ENCODE results near the gene PRKAG1.
A peak's percentile ranks its signal among the peaks of the same experiment; 100 is the strongest.

The PRKAG1 gene

DNA sequence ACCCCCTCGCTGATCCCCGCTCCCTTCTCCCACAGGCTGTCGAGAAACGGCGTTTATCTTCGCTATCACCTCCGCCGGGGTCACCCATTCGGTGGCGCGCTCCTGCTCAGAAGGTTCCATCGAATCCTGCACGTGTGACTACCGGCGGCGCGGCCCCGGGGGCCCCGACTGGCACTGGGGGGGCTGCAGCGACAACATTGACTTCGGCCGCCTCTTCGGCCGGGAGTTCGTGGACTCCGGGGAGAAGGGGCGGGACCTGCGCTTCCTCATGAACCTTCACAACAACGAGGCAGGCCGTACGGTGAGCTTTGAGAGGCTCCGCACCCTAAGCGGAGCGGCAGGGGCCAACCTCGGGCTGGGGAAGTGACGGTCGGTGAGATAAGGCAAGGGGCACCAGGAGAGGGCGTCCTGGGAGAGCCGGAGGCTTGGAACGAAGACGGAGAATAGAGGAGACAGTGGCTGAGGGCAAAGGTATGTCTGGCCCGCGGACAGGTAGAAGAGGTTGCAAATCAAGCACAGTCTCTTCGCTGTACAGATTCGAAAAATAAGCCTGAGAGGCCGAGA lies 38.1 kb downstream of the PRKAG1 start:
- no peak for DNase-seq

DNA sequence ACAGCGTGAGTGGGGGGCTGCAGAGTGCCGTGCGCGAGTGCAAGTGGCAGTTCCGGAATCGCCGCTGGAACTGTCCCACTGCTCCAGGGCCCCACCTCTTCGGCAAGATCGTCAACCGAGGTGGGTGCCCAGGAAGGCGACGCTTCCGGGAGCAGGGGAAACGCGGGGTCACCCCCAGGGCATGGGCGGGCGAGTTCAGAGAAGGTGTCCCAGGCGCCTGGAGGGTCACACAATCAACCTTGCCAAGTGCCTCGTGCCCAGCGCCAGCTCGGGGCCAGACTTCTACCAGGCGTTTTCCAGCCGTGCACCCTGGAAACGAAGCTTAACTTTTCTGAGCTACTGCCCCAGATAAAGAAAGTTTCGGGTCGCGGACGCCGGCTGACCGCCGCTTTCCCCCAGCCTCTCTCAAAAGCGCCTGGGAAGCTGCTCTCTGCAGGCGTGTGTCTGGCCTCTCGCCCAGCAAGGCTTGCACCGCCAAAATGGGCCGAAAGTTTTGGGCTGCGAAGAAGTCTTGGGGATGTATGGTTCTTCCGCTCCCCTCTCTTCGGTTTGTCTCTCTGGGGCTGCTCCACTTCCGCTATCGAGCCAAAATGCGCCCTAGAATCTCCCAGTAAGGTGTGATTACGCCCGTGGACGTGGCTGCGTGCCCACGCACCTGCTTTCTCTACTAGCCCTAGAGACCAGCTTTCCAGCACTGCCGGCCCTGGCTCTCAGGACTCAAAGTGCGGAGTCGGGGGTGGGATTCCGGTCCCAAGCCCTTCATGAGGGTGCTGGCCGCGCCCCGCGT lies 38.8 kb downstream of the PRKAG1 start:
- no peak for DNase-seq

DNA sequence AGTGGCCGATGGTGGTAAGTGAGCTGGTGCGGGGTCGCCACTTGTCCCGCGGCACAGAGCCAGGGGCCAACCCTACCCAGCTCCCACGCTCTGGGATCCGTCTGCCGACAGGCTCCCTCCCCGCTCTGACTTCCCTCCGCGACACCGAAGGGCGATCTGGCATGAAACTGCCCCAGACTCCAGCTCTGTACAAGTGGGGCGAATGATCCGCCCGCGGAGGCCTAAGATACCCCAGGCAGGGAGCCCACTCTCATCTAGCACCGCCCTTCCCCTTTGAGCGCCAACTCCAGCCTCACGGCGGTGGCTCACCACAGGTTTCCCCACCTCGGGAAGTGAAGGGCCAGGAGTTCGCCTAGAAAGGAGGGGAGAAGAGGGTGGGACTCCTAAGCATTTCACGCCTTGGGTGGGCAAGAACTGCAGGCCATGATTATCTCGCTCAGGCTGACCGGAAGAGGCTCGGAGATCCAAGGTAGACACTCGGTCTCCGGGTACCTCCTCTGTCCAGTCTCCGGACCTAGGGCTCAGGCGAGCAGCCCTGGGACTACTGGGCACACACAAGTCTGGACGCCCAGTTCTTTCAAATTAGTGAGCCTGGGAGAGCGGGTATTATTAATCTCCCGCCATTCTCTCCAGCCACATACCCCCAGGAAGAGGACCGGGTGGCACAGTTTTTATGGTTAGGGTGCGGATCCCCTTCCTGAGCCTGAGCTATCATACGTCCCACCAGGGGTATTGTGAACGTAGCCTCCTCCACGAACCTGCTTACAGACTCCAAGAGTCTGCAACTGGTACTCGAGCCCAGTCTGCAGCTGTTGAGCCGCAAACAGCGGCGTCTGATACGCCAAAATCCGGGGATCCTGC lies 39.6 kb downstream of the PRKAG1 start:
- DNase-seq, result no peak

DNA sequence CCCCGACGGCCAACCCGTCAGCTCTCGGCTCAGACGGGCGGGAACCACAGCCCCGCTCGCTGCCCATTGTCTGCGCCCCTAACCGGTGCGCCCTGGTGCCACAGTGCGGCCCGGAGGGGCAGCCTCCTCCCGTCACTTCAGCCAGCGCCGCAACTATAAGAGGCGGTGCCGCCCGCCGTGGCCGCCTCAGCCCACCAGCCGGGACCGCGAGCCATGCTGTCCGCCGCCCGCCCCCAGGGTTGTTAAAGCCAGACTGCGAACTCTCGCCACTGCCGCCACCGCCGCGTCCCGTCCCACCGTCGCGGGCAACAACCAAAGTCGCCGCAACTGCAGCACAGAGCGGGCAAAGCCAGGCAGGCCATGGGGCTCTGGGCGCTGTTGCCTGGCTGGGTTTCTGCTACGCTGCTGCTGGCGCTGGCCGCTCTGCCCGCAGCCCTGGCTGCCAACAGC lies 40.3 kb downstream of the PRKAG1 start, which contains the start of gene WNT1:
Gene WNT1, plus strand, starts transcription at position 32 of the 450 bp plus-strand sequence. Its CDS starts 329 bp downstream, at position 361.
- no peak for DNase-seq

DNA sequence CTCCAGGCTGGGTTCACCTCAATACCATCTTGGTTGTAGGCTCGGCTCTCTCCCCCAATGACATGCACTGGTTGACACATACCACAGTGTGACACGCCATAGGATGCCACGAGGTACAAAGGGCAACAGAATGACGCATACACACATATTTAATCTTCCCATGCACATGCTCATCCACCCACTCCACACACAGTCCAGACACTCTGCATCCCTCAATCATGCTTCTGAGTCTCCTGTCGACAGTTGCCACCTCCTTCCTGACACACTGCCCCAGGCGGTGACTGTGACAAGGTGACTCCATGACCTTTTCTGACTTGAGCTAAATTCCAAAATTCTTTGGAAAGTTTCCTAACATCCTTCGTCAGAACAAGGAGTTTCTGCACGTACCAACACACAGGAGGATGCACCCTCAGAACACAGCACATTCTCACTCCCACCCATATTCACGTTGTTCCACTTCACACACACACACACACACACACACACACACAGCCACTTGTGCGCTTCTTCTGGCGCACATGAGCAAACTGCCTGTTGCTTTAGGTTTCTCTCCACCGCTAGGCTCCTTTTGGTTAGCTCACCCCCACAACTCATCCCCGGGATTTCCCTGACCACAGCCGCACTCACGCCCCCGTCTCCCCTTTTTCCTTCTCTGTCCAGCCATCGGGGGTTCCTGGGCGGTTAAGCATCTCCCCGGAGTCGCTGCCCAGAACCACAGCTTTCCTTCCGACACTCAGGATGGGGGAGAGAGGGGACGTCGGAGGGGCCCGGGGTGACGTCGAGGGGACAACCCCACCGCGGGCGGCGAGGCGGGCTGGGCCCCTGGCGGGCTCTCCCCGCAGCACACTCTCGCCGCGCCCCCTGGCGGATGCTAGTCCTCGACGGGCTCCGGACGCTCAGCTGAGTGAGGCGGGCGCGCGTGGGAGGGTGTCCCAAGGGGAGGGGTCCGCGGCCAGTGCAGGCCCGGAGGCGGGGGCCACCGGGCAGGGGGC lies 41.0 kb downstream of the PRKAG1 start:
- DNase-seq, result peak; percentile 64

DNA sequence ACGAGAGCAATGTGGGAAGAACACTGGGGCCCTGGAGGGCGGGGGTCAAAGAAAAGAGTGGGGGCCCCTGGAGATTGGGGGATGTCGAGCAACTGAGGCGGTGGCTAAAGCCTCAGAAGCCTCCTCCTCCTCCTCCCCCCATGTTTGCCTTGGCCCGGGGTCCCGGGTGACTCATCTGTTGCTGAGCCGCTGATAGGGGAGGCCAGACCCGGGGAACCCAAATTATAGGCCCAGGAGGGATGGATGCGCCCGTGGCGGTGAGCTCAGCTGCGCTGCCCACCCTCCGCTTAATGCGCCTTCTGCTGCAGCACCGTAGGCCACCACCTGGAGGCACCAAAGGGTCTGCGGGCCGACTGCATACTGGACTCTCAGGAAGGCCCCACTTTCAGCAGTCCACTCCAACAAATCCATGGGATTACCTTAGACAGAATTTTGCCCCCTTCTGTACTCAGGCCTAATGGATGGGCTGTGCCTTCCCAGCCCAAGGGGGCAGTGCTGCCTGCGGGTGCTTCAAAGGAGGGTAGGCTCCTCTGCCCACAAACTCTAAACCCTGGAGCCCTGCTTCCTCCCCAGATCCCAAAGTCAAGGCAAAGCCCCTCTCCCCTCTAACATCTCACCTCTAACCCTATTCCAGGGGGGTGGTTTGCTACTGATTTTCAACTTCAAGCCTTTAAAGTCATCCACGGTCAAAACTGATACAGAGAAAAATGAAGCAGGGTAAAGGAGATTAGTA lies 44.5 kb downstream of the PRKAG1 start:
- DNase-seq, result no peak

DNA sequence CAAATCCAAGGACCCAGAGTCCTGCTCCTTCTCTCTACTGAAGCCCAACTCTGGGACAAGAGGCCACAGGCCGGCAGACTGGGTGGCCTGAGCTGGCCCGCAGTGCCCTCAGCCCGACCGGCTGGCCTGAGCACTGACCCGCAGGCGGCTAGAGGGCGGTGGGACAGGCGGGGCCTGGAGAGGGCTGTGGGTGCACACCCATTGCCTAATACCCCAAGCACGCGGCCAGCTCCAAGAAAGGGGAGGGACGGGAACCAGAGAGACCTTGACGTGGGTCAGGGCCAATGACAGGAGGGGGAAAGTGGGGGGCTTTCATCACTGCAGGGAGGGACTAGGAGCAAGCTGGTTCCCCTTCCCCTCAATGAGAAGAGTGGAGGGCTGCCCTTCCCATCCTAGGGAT lies 45.0 kb downstream of the PRKAG1 start:
- DNase-seq, result no peak

DNA sequence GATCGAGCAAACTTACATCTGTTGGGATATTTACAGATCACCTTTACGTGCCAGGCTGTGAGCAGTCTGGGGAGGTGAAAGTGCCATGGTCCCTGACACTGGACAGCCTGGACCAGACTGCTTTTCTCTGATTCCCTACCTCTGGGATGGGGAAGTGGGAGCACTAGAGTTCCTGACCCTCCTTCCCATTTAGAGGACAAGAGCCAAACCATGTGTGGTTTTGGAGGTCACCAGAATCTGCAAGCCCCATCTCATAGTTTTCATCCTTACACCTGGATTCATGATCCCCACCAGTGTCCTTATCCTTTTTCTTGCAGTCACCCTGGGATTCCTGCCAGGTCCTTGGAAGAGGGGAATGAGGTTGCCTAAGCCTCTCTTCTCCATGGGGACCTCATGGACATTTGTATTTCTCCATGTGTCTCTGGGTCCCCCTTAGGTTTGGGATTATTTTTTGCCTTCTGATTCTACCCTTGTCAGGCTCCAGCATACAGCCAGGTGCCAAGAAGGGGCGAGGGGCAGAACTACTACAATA lies 45.6 kb downstream of the PRKAG1 start:
- DNase-seq, result no peak

DNA sequence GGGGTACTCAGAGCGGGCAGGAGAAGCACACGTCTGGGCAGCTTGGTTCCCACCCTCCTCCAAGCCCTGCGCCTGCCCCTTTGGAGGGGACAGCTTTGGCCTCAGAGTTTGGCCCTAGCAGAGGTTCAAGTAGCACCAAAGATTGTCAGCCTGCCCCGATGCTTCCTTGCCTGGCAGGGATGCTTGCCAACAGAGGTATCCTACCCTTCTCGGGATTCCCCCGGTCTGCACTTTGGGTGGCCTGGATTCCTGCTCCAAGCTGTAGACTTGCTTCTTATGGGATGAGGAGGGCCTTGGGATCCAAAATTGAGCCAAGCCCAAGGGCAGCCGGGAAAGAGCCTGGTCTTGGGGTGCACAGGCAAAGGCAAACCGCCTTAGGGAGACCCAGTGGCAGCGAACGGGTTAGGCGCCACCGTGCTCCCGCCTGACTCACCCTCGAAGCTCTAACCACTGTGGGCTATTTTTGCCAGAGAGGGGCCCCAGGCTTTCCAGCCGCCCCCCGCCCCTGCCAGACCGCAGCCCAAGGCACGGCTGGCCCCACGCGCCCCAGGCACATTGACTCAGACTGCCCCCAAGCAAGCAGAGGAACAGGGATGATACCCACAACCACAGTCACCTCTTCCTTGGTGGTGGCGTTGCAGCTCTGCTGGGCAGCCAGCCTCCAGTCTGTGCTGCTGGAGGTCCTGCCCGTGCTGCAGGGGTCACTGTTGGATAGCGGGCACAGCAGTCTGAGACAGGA lies 46.2 kb downstream of the PRKAG1 start:
- no peak for DNase-seq

DNA sequence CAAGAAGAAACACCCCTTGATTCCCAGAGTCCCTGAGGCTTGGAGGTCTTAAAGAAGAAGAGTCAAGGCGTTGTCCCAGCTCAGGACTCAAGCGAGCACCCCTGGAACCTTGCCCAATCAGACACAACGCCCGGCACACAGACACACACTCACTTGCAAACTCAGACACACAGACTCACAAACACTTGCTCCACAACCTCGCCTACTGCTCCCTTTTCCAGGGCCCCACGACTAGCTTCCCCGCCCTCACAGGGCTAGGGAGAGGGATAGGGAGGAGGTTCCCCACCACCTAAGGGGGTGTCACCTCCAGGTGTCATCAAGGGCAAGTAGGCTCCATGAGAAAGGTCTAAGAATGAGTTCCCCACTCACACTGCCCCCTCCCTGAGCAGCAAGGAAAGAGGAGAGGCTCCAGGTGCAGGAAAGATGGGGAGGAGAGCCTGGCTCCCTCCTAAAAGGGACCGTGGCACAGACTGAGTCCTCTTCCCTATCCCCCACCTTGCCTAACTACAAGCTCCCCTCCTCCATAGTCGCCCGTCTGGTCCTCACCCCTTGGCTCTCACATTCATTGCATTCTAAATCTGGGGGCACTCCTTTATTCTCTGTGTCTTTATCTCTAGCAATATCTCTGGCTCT lies 47.8 kb downstream of the PRKAG1 start:
- DNase-seq, result no peak

DNA sequence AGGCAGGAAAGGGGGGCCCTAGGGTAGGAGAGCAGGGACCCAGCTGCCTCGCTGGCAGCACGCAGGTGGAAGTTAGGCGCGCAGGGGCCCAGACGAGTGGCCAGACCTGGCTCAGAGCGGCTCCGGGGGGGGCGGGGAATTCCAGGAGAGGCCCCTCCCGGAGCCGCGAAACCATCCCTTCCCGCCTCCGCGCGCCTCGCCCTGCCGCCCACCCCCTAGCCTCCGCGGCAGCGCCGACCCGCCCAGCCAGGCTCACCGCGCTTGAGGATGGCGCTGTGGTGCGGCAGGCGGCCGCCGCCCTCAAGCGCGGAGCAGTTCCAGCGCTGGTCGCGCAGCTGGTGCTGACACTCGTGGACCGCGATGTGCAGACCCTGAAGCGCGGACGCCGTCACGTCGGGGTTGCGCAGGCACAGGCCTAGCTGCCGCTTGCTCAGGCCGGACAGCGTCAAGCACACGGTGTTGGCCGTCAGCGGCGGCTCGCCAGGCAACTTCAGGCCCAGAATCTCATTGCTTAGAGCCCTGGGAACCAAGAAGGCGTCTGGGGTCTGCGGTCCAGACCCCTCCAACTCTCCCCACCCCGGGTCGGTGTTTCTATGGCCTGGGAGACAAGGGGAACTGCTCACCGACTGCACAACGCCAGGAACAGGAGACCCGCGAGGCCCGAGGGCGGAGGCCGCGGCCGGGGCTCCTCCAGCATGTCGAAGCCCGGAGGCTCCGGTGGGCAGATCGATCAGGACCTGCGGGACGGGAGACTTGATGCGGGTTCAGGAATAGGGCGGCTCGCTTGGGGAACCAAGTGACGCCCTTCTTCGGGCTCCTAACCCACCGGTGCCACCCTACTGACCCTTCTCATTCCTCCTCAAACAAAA lies 48.5 kb downstream of the PRKAG1 start:
- no peak for DNase-seq

DNA sequence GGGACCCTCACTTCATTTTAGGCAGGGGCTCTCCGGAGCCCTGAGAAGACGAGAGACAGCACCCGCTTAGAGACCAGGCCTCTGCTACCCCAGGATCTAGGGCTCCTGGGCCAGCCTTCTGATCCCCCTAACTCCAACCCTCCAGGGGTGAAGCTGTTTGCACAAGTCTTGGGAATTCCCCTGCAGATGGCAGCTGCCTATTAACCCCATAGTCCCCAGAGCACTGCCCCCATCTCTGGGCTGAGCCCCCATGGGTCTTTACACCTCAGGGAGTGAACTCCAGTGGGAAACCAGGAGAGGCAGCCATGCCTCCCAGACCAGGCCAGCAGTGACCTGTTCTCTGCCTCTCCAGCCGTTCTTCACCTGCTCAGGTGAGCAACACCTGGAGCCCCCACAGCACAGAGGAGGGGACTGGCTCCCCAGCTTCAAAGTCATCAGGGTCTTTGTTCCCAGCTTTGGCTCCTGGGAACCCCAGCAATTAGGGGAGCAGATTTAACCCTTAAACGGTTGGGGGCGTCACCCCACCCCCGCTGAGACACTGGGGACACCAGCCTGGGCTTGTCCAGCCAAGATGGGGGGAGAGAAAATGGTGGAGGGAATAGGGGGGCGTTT lies 49.3 kb downstream of the PRKAG1 start:
- DNase-seq, result no peak

DNA sequence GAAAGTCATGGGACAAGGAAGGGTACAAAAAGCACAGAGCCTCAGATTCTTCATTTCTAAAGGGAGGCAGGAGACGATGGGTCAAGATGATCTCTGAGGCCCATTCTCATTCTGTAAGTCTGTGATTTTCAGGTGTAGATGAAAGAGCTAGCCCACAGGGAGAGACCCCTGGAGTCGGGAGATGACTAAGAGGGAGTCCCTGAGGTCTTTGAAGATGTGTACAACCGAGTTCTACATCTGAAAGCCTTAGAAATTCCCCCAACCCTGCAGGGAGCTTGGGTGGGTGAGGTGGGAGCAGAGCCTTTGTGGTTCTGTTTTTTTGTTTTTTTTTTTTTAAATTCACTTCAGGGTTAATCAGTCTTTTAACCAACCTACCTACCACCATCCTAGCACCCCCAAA lies 50.1 kb downstream of the PRKAG1 start:
- no peak for DNase-seq

DNA sequence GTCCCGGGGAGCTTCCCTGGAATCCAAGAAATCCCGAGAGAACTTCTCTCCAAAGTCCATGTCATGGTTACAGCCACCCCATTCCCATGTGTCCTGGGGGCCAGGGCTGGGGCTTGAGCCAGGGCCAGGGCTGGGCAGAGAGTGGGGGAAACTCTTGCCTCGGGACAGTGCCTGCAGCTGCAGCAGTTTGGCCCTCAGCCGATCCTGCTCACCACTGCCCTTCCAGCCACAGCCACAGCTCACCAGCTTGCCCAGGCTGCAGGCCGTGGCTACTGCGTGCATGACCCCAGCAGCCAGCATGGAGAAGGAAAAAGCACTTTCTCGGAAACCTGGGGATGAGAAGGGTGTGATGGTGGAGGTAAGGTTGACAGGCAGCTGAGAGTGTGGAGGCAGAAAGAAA lies 50.6 kb downstream of the PRKAG1 start:
- no peak for DNase-seq

DNA sequence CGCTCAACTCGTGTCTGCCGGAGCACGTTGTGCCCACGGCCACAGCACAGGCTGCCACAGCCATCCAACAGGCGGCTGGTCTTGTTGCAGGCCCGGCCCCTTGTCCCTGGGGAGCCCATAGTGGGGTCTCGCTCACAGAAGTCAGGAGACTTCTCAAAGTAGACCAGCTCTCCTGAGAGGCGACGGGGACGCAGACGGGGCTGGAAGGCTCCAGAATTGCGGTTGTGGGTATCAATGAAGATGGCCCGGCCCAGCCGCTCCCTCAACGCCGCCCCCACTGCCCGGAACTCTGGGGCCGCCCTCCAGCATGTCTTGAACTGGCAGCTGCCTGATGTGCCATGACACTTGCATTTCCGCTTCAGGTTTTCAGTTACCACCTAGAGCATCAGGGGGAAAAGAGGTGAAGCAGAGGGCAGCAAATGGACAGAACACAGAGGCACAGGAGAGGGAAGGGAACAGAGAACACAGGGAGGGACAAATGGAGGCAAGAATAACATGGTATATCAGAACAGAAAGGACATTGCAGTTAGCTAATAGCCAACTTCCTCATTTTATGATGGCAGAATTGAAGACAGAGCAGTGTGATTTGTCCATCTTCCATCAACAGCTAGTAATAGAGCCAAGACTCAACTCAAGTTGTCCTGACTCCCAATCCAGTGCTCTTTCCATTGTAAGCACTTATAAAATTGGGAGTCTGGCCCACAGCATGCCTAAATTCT lies 52.2 kb downstream of the PRKAG1 start:
- DNase-seq, result no peak

DNA sequence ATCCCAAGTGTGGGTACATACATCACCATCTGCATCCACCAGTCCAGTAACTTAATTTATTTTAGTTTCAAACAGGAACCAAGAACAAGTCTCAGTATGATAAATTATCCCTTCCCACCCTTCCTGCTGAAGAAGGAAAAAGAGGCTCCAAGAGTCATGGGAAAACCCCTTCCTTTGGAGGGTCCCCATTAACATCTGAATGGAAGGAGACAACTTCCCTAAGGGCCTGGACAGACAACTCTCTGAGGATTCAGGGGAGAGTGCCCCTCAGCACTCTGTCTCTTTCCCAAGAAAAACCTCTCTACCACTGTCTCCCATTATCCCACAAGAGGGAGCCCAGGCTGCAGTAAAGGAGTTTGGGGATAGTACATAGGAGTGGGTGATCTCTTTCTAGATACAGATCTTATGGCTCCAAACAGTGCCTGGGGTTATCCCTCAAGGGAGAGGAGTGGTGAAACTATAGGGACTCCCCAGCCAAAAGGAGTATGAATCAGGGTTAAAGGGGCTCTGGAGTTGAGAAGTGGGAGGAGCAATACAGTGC lies 53.2 kb downstream of the PRKAG1 start:
- no peak for DNase-seq

DNA sequence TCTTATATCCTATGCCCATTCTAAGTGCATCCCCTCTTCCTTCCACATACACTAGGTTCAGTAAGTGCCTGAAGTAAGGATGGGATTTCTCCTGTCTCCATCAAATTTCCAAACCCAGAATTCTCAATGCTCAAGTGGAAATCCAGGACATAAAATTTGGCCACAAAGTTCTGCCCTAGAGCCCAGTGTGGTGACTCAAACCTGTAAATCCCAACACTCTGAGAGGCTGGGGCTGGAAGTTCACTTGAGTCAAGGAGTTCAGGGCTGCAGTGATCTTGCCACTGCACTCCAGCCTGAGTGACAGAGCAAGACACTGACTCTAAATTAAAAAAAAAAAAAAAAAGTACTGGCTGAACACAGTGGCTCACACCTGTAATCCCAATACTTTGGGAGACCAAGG lies 56.8 kb downstream of the PRKAG1 start:
- no peak for DNase-seq

DNA sequence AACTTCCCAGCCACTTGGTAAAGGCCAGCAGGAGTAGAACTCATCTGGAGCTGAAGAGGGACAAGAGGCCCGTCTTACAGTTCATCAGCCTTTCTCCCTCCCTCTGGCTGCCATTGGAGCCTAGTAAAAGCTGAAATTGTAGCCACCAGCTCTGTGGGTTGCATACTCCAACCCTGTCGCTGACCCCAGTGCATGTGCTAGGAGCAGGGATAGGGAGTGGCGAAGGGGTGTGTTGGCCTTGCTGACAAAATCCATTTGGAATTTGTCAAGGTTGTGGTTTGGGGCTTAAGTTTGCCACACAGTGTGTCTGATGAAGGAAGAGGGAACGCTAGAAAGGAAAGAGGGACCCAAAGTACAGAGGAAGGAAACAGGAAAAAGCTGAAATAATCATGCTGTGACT lies 57.2 kb downstream of the PRKAG1 start:
- no peak for DNase-seq

Data from activated CD4-positive, alpha-beta T cell treated with anti-CD3 and anti-CD28 coated beads for 1 hour (primary cell).